HepG2 (cell line): ENCODE data around the gene TMC8. TPM values are rescaled to one million over a fixed set of nuclear protein-coding genes. Genes with fewer than 3 reads are reported as not detected.

ENCODE experiments used
- CENPX ChIP-seq: sonication (generic); formaldehyde crosslinking; IDR thresholded peaks from 2 replicates; pipeline ENCODE4 v1.9.0; 2021; ENCODE audit warnings: mild to moderate bottlenecking, missing genetic modification reagents, moderate library complexity
- NR2F2 ChIP-seq: IDR thresholded peaks from 2 replicates; pipeline ENCODE4 v1.6.1; 2012; ENCODE audit warnings: low read depth, inconsistent platforms, borderline replicate concordance
- ZC3H13 ChIP-seq: sonication (generic); formaldehyde crosslinking; IDR thresholded peaks from 2 replicates; pipeline ENCODE4 v1.8.1; 2023; ENCODE audit warnings: mild to moderate bottlenecking, missing genetic modification reagents, moderate library complexity
- ZFAT ChIP-seq: sonication (generic); formaldehyde crosslinking; conservative IDR thresholded peaks from 2 replicates; pipeline ENCODE4 v1.8.1; 2023; ENCODE audit warnings: missing genetic modification reagents, inconsistent platforms
- ZNF547 ChIP-seq: sonication (generic); formaldehyde crosslinking; IDR thresholded peaks from 2 replicates; pipeline ENCODE4 v1.5.1; 2020; ENCODE audit warnings: mild to moderate bottlenecking, missing genetic modification reagents
- ZNF569 ChIP-seq: sonication (generic); formaldehyde crosslinking; IDR thresholded peaks from 2 replicates; pipeline ENCODE4 v1.5.0; 2020; ENCODE audit warnings: mild to moderate bottlenecking, missing genetic modification reagents, moderate library complexity, borderline replicate concordance
- ZNF660 ChIP-seq: sonication (generic); formaldehyde crosslinking; IDR thresholded peaks from 2 replicates; pipeline ENCODE4 v1.5.1; 2020; ENCODE audit warnings: mild to moderate bottlenecking, low read depth, missing genetic modification reagents, borderline replicate concordance
- ZNF687 ChIP-seq: sonication (generic); formaldehyde crosslinking; IDR thresholded peaks from 2 replicates; pipeline ENCODE4 v1.5.1; 2020; ENCODE audit warnings: mild to moderate bottlenecking, missing genetic modification reagents, moderate library complexity
- ZNF713 ChIP-seq: sonication (generic); formaldehyde crosslinking; IDR thresholded peaks from 2 replicates; pipeline ENCODE4 v1.4.0; 2020; ENCODE audit warnings: mild to moderate bottlenecking, missing genetic modification reagents
- polyA plus RNA-seq, 8 experiments: library from polyadenylated mRNA; depleted of rRNA in 3 of 8; stranded (reverse) in 7 of 8; unstranded in 1 of 8; fragments of >200 nt; fragmentation: Illumina TruSeq in 4 of 8; extraction: Trizol in 4 of 8; gene quantifications; 2 replicates each; pipeline versions ENCODE4 v1.2.1 to v1.2.3, GENCODE V29; 2011 to 2016; ENCODE audit warnings: low read depth in 4 of 8, missing spikeins in 1 of 8, mixed read lengths in 1 of 8; ENCODE audit not compliant: insufficient read depth in 1 of 8
- total RNA-seq, 5 experiments: library from RNA; depleted of rRNA; stranded (reverse); fragments of >200 nt; fragmentation: Illumina TruSeq; extraction: Trizol; gene quantifications; 2 replicates each; pipeline ENCODE4 v1.2.3, GENCODE V29; 2016; ENCODE audit warnings: low read depth in 1 of 5

Gene TMC8
- total and polyA plus RNA-seq, 2 of the 13 experiments (the other 11 are each of a cell fraction or from before 2014, with no cell fraction given): 0.53 to 7.8 TPM

- TF ChIP-seq ZNF687 (CRISPR knock-in tag) (no peak), ZNF547 (CRISPR knock-in tag) (no peak), CENPX (no peak), NR2F2 (no peak), ZNF713 (0 out of 2 replicates have a peak, but pooled peaks have one; percentile 24), ZNF569 (CRISPR knock-in tag) (no peak), ZNF660 (CRISPR knock-in tag) (no peak), ZC3H13 (CRISPR knock-in tag) (0 out of 2 replicates have a peak, but pooled peaks have one; percentile 9), ZFAT (CRISPR knock-in tag) (no peak)
Observed at GRCh38 chr17:78138204-78139060, 7.9 kb downstream of the TMC8 start (continued).
